ENCODE measurements around the gene GALNT7. TPM values are rescaled to one million over a fixed set of nuclear protein-coding genes. Genes with fewer than 3 reads are reported as not detected.
"Not testable (repeated sequence)": the region's sequence is repeated elsewhere in the genome, so short reads cannot be mapped to it uniquely, and the experiment has no call there.

GALNT7 gene
- total RNA-seq, 1 donor: 19.6 TPM

DNA sequence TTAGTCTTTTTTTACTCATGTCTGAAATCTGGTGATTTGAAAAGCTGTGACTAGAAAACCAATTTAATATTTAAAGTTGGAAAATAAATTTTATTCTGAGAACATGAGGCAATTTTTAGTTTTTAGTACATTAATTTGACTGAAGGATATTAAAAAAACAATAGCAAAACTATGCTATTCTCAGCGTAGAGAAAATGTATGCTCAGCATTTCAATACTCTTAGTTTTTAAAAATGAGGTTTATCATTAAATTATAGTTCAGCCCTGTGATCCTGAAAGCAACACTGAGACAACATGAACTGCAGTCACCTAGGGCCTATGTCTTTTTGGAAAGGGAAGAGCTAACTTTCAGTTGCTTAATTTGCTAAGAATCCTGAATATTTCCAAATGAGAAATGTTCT is 9.5 kb downstream of the GALNT7 start:
- no peak overlapping the region for H3K4me3 ChIP-seq (ENCODE audit: low read depth, low read length)
- TF ChIP-seq, protein P1, sequence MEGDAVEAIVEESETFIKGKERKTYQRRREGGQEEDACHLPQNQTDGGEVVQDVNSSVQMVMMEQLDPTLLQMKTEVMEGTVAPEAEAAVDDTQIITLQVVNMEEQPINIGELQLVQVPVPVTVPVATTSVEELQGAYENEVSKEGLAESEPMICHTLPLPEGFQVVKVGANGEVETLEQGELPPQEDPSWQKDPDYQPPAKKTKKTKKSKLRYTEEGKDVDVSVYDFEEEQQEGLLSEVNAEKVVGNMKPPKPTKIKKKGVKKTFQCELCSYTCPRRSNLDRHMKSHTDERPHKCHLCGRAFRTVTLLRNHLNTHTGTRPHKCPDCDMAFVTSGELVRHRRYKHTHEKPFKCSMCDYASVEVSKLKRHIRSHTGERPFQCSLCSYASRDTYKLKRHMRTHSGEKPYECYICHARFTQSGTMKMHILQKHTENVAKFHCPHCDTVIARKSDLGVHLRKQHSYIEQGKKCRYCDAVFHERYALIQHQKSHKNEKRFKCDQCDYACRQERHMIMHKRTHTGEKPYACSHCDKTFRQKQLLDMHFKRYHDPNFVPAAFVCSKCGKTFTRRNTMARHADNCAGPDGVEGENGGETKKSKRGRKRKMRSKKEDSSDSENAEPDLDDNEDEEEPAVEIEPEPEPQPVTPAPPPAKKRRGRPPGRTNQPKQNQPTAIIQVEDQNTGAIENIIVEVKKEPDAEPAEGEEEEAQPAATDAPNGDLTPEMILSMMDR (IDR thresholded peaks at IDR 0.05; ENCODE audit: insufficient read depth, low read length): no peak
- no peak for DNase-seq (ENCODE audit: low read depth)

DNA sequence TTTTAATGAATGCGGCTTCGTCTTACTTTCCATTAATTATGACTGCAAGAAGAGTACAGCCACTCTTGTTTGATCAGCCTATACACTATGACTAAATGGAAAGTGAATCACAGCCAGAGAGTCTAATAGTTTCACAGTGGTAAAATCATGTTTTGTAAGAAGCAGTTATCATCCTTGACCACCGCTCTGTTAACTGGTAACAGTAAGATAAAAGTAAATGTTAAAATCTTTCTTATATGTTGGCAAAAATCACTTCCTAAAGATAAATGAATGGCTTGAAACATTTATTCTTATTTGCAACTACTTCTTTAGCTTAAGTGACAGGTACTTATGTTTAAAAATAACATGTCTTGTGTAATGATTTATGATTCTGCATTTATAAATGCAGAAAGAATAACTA is 13.2 kb downstream of the GALNT7 start:
- TF ChIP-seq, protein P1 (IDR thresholded peaks at IDR 0.05; ENCODE audit: insufficient read depth, low read length): no peak
- no peak overlapping the region for H3K4me3 ChIP-seq (ENCODE audit: low read depth, low read length)
- peak; percentile 68 for DNase-seq (ENCODE audit: low read depth)

DNA sequence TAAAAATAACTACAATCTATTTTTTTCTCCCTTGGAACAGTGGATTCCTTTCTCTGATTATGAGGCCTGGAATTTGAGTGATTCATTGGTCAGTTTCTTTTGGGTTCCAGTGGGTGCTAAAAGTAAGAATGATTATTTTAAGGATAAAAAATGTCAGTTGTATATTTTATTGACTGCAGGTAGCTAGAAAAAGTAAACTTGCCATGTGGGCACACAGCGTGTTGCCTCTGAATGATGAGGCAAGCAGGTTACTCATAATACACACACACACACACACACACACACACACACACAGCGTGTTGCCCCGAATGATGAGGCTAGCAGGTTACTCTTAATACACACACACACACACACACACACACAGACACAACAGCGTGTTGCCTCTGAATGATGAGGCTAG is 13.8 kb downstream of the GALNT7 start:
- H3K4me3 ChIP-seq (ENCODE audit: low read depth, low read length): peak overlapping the region; percentile 9
- DNase-seq (ENCODE audit: low read depth): peak; percentile 84
- TF ChIP-seq, protein P1 (IDR thresholded peaks at IDR 0.05; ENCODE audit: insufficient read depth, low read length): no peak

DNA sequence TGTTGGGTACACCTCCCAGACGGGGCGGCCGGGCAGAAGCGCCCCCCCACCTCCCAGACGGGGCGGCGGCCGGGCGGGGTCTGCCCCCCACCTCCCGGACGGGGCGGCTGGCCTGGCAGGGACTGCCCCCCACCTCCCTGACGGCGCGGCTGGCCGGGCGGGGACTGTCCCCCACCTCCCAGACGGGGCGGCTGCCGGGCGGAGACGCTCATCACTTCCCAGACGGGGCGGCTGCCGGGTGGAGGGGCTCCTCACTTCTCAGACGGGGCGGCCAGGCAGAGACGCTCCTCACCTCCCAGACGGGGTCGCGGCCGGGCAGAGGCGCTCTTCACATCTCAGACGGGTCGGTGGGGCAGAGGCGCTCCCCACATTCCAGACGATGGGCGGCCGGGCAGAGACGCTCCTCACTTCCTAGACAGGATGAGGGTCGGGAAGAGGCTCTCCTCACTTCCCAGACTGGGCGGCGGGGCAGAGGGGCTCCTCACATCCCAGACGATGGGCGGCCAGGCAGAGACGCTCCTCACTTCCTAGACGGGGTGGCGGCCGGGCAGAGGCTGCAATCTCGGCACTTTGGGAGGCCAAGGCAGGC is 15.1 kb downstream of the GALNT7 start:
- not testable (repeated sequence) for DNase-seq (ENCODE audit: low read depth); H3K4me3 ChIP-seq (ENCODE audit: low read depth, low read length)

DNA sequence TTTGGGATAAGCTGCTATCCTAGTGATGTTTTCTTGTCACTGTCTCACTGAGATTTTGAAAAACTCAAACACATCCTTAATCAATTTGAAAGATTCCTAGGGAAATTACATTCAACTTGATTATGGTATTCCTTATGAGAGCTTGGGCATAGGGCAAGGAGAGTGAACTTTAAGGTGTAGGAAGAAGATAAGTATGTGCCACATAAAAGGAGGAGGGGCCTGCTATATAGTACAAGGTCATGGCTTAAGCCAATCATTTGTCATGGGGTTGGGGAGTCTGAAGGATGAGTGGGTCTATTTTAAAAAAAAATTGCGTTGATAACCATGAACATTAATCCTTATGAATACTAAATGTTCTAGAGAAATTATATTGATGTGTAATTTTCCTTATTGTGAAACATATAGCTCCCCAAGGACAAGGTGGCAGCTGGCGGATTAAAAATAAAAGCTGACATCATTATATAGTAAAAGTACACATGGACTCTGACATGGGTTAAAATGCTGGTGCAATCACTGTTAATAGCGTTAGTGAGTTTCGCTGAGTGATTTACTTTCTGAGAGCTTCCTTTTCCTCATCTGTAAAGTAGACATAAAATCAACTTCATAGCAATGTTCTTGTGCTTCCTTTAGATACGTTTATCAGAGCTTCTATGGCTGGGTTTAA is 17.4 kb downstream of the GALNT7 start:
- H3K4me3 ChIP-seq (ENCODE audit: low read depth, low read length): no peak overlapping the region
- DNase-seq (ENCODE audit: low read depth): peak; percentile 17
- TF ChIP-seq, protein P1 (IDR thresholded peaks at IDR 0.05; ENCODE audit: insufficient read depth, low read length): no peak

DNA sequence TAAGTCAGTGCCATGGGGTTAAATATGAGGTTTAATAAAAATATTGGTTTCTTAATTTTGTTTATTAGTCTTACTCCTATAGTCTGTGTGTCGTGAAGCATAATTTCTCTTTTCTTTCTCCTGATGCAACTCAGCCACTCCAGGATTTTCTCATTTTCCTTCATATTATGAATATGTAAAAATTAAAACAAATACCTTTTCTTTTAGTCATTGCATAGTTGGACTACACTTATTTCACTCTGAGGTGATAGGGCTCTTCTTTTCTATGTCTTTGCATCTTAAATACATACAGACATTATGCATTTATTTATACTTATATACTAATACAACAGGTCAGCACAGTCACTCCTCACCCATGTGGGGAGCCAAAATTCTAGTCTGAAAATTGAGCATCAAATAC is 19.1 kb downstream of the GALNT7 start:
- H3K4me3 ChIP-seq (ENCODE audit: low read depth, low read length): no peak overlapping the region
- DNase-seq (ENCODE audit: low read depth): no peak
- TF ChIP-seq, protein P1 (IDR thresholded peaks at IDR 0.05; ENCODE audit: insufficient read depth, low read length): no peak

DNA sequence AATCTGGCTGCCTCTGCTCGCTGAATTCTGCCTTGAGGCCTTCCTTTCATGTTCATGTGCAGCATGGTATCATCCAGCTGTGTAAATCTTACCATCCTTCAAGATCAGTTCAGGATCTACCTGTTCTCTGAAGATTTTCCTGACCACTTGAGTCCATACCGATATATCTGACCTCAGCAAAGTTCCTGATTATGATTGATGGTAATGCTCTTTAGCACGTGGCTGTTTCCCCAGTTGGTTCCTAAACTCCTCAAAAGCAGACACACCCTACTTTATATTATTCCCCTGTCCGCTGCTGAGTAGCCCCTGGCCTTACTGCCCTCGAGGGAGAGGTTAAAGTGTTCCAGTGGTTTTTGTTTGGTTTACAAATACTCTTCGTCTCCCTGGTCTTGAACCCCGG is 20.0 kb downstream of the GALNT7 start:
- no peak for DNase-seq (ENCODE audit: low read depth)
- no peak overlapping the region for H3K4me3 ChIP-seq (ENCODE audit: low read depth, low read length)
- TF ChIP-seq, protein P1 (IDR thresholded peaks at IDR 0.05; ENCODE audit: insufficient read depth, low read length): no peak

Data from fibroblast of the aortic adventitia (primary cell).